Measurements from ENCODE around the gene GPC6. TPM values are rescaled to one million over a fixed set of nuclear protein-coding genes. Genes with fewer than 3 reads are reported as not detected.
A peak's percentile ranks its signal among the peaks of the same experiment; 100 is the strongest.

The GPC6 gene
- total RNA-seq, 1 donor from 2014 or later = 50.3 TPM

GRCh38 chr13:94431987-94432386 lies 1205.4 kb downstream of the GPC6 start:
- Mint-ChIP-seq H3K36me3 (ENCODE audit: insufficient read depth) (no peaks in the 10 kb centered on the region), H3K27ac (no peak overlapping the region), H3K27me3 (peaks cover 9% of the 10 kb centered on the region), H3K4me3 (ENCODE audit: low read depth) (no peak overlapping the region), H3K9me3 (ENCODE audit: low read depth) (no peaks in the 10 kb centered on the region), H3K4me1 (ENCODE audit: low read depth) (peaks cover 12% of the 10 kb centered on the region)
- TF ChIP-seq, protein P1, sequence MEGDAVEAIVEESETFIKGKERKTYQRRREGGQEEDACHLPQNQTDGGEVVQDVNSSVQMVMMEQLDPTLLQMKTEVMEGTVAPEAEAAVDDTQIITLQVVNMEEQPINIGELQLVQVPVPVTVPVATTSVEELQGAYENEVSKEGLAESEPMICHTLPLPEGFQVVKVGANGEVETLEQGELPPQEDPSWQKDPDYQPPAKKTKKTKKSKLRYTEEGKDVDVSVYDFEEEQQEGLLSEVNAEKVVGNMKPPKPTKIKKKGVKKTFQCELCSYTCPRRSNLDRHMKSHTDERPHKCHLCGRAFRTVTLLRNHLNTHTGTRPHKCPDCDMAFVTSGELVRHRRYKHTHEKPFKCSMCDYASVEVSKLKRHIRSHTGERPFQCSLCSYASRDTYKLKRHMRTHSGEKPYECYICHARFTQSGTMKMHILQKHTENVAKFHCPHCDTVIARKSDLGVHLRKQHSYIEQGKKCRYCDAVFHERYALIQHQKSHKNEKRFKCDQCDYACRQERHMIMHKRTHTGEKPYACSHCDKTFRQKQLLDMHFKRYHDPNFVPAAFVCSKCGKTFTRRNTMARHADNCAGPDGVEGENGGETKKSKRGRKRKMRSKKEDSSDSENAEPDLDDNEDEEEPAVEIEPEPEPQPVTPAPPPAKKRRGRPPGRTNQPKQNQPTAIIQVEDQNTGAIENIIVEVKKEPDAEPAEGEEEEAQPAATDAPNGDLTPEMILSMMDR (IDR thresholded peaks at IDR 0.05; ENCODE audit: unreplicated experiment) = no peak
- no peak for DNase-seq (ENCODE audit: low spot score, unreplicated experiment)

- H3K27ac Mint-ChIP-seq = peak overlapping the region; percentile 29
- no peaks in the 10 kb centered on the region for H3K9me3 Mint-ChIP-seq (ENCODE audit: low read depth)
- DNase-seq (ENCODE audit: low spot score, unreplicated experiment) = no peak
- peaks cover 9% of the 10 kb centered on the region for H3K27me3 Mint-ChIP-seq
- TF ChIP-seq, protein P1 (IDR thresholded peaks at IDR 0.05; ENCODE audit: unreplicated experiment) = no peak
- H3K4me3 Mint-ChIP-seq (ENCODE audit: low read depth) = peak overlapping the region; percentile 0
- peaks cover 12% of the 10 kb centered on the region for H3K4me1 Mint-ChIP-seq (ENCODE audit: low read depth)
- no peaks in the 10 kb centered on the region for H3K36me3 Mint-ChIP-seq (ENCODE audit: insufficient read depth)
These were observed 1206.7 kb downstream of the GPC6 start for GRCh38 chr13:94433055-94433961.

GRCh38 chr13:94435604-94436226 lies 1209.1 kb downstream of the GPC6 start:
- no peak for DNase-seq (ENCODE audit: low spot score, unreplicated experiment)
- H3K4me3 Mint-ChIP-seq (ENCODE audit: low read depth) = no peak overlapping the region
- H3K27ac Mint-ChIP-seq = no peak overlapping the region
- no peaks in the 10 kb centered on the region for H3K9me3 Mint-ChIP-seq (ENCODE audit: low read depth)
- TF ChIP-seq, protein P1 (IDR thresholded peaks at IDR 0.05; ENCODE audit: unreplicated experiment) = peak; percentile 64
- no peaks in the 10 kb centered on the region for H3K36me3 Mint-ChIP-seq (ENCODE audit: insufficient read depth)
- H3K27me3 Mint-ChIP-seq = peaks cover 15% of the 10 kb centered on the region
- peaks cover 12% of the 10 kb centered on the region for H3K4me1 Mint-ChIP-seq (ENCODE audit: low read depth)

- Mint-ChIP-seq H3K4me1 (ENCODE audit: low read depth) (no peaks in the 10 kb centered on the region), H3K36me3 (ENCODE audit: insufficient read depth) (no peaks in the 10 kb centered on the region), H3K27me3 (no peaks in the 10 kb centered on the region), H3K27ac (no peak overlapping the region), H3K4me3 (ENCODE audit: low read depth) (no peak overlapping the region), H3K9me3 (ENCODE audit: low read depth) (no peaks in the 10 kb centered on the region)
- TF ChIP-seq, protein P1 (IDR thresholded peaks at IDR 0.05; ENCODE audit: unreplicated experiment) = no peak
- no peak for DNase-seq (ENCODE audit: low spot score, unreplicated experiment)
These were observed 1218.2 kb downstream of the GPC6 start for GRCh38 chr13:94444826-94445225.

GRCh38 chr13:94454334-94454733 lies 1227.7 kb downstream of the GPC6 start:
- DNase-seq (ENCODE audit: low spot score, unreplicated experiment) = no peak
- H3K4me1 Mint-ChIP-seq (ENCODE audit: low read depth) = peaks cover 9% of the 10 kb centered on the region
- H3K27me3 Mint-ChIP-seq = peaks cover 3% of the 10 kb centered on the region
- no peak overlapping the region for H3K4me3 Mint-ChIP-seq (ENCODE audit: low read depth)
- H3K36me3 Mint-ChIP-seq (ENCODE audit: insufficient read depth) = no peaks in the 10 kb centered on the region
- no peak overlapping the region for H3K27ac Mint-ChIP-seq
- TF ChIP-seq, protein P1 (IDR thresholded peaks at IDR 0.05; ENCODE audit: unreplicated experiment) = no peak
- H3K9me3 Mint-ChIP-seq (ENCODE audit: low read depth) = no peaks in the 10 kb centered on the region

Data from progenitor cell of endocrine pancreas (in vitro differentiated cells).